ENCODE measurements around the gene BLACAT1.

GRCh38 chr1:205470131-205470530, 14.3 kb upstream of the BLACAT1 start:
- TF ChIP-seq CTCF (IDR thresholded peaks at IDR 0.05; ENCODE audit: borderline replicate concordance, extremely low read depth, low read length, poor library complexity, severe bottlenecking): no peak
- TF ChIP-seq EZH2 (IDR thresholded peaks at IDR 0.05; ENCODE audit: borderline replicate concordance, low read depth, low read length, severe bottlenecking): no peak
